BJ (cell line): ENCODE data around the gene MT1B. TPM values are rescaled to one million over a fixed set of nuclear protein-coding genes. Genes with fewer than 3 reads are reported as not detected.

Experiments used
- CTCF ChIA-PET: fragments of 350-600 bp; formaldehyde crosslinking; extraction: SDS; loops from one replicate; lab custom pipeline; 2021; ENCODE audit warnings: antibody characterized with exemption, inconsistent platforms; lab: Yijun Ruan, JAX
- POLR2A ChIA-PET: fragments of 300-600 bp; sonication (Branson Sonifier 250); formaldehyde crosslinking; extraction: SDS; loops from one replicate; lab custom pipeline; 2021; ENCODE audit warnings: antibody characterized with exemption; lab: Charles Lee
- DNase-seq: peaks from one replicate; pipeline ENCODE4 v3.0.0-alpha.2; 2011; ENCODE audit warnings: low read depth
- H3K27me3 ChIP-seq: 2 replicates; pipeline ENCODE4 v1.6.0; 2011; ENCODE audit warnings: low read length; ENCODE audit not compliant: control insufficient read depth, insufficient read depth
- H3K36me3 ChIP-seq: 2 replicates; pipeline ENCODE4 v1.5.1; 2011; ENCODE audit warnings: low read length; ENCODE audit not compliant: control insufficient read depth, insufficient read depth
- H3K4me3 ChIP-seq: 2 replicates; pipeline ENCODE4 v1.5.1; 2011; ENCODE audit warnings: low read depth, mild to moderate bottlenecking, control low read depth, low read length
- CTCF ChIP-seq: IDR thresholded peaks from 2 replicates; pipeline ENCODE4 v1.5.1; 2011; ENCODE audit warnings: low read depth, mild to moderate bottlenecking, control low read depth, inconsistent platforms, low read length, moderate library complexity; ENCODE audit not compliant: insufficient read depth
- polyA plus RNA-seq: library from polyadenylated mRNA; depleted of rRNA; stranded (reverse); fragments of >200 nt; gene quantifications from 2 replicates; pipeline ENCODE4 v1.2.3, GENCODE V29; 2011

Gene MT1B
- polyA plus RNA-seq, 1 experiment: not detected

GRCh38 chr16:56628486-56629350 lies 23.0 kb upstream of the MT1B start:
- ChIA-PET CTCF (interaction anchor here (1.2 to 1.5 kb wide), 2 partner anchors 19 to 115 kb away, joined by 3 to 4 read pairs; no protein-coding TSS in a partner anchor), POLR2A (no interaction called here)
- no peak overlapping the region for H3K4me3 ChIP-seq
- peaks cover 8% of the 10 kb centered on the region for H3K27me3 ChIP-seq
- TF ChIP-seq CTCF: no peak
- no peaks in the 10 kb centered on the region for H3K36me3 ChIP-seq
- no peak for DNase-seq

GRCh38 chr16:56629531-56629930 lies 22.2 kb upstream of the MT1B start:
- Histone ChIP-seq H3K36me3 (no peaks in the 10 kb centered on the region), H3K4me3 (no peak overlapping the region), H3K27me3 (peaks cover 13% of the 10 kb centered on the region)
- no peak for TF ChIP-seq CTCF
- CTCF ChIA-PET: interaction anchor here (1.0 to 1.5 kb wide), 3 partner anchors 12 to 116 kb away, joined by 3 to 4 read pairs (median 3); no protein-coding TSS in a partner anchor
- POLR2A ChIA-PET: no interaction called here
- DNase-seq: no peak

- CTCF ChIA-PET: interaction anchor here (0.8 to 2.9 kb wide), 7 partner anchors 8 to 72 kb away, joined by 3 to 8 read pairs (median 3); partner anchors contain the start of gene MT1A
- POLR2A ChIA-PET: no interaction called here
- no peak for DNase-seq
- no peak for TF ChIP-seq CTCF
- Histone ChIP-seq H3K27me3 (peaks cover 19% of the 10 kb centered on the region), H3K4me3 (no peak overlapping the region), H3K36me3 (no peaks in the 10 kb centered on the region)
Observed at GRCh38 chr16:56630134-56630533, 21.6 kb upstream of the MT1B start.

- H3K36me3 ChIP-seq: no peaks in the 10 kb centered on the region
- no peak overlapping the region for H3K4me3 ChIP-seq
- POLR2A ChIA-PET: no interaction called here
- H3K27me3 ChIP-seq: peaks cover 27% of the 10 kb centered on the region
- no peak for DNase-seq
- no peak for TF ChIP-seq CTCF
- CTCF ChIA-PET: interaction anchor here (0.8 to 2.9 kb wide), 4 partner anchors 7 to 71 kb away, joined by 3 to 8 read pairs (median 4); partner anchors contain the start of gene MT1A
Observed at GRCh38 chr16:56631197-56631596, 20.5 kb upstream of the MT1B start.

GRCh38 chr16:56631832-56632155 lies 19.9 kb upstream of the MT1B start:
- no peaks in the 10 kb centered on the region for H3K36me3 ChIP-seq
- DNase-seq: no peak
- peak overlapping the region; percentile 38 for H3K4me3 ChIP-seq
- TF ChIP-seq CTCF: no peak
- ChIA-PET CTCF (interaction anchor here (0.9 to 2.9 kb wide), 3 partner anchors 8 to 70 kb away, joined by 3 to 8 read pairs (median 4); no protein-coding TSS in a partner anchor), POLR2A (no interaction called here)
- H3K27me3 ChIP-seq: peaks cover 32% of the 10 kb centered on the region
